CD14-positive monocyte (primary cell): ENCODE data around the gene ANKRD9. TPM values are rescaled to one million over a fixed set of nuclear protein-coding genes. Genes with fewer than 3 reads are reported as not detected.
A peak's percentile ranks its signal among the peaks of the same experiment; 100 is the strongest.

Source experiments
- DNase-seq, 3 donors: peaks; one replicate each; pipeline ENCODE4 v3.0.0-alpha.2; 2011 to 2022
- H2AFZ ChIP-seq: 2 replicates; pipeline ENCODE4 v1.6.0; 2012; ENCODE audit warnings: mild to moderate bottlenecking, low read depth, low read length, inconsistent platforms; ENCODE audit not compliant: insufficient read depth, poor library complexity, severe bottlenecking
- H3K27ac ChIP-seq, 2 donors: 1 replicate in 1 of 2; 2 replicates in 1 of 2; pipeline ENCODE4 v1.5.1; 2012 to 2013; ENCODE audit warnings: low read length in 2 of 2, control low read depth in 1 of 2, inconsistent platforms in 1 of 2, low read depth in 1 of 2, mild to moderate bottlenecking in 1 of 2
- H3K27me3 ChIP-seq, 2 donors: one replicate each; pipeline versions ENCODE4 v1.6.0 to v1.6.1; 2011 to 2013; ENCODE audit warnings: low read length in 2 of 2; ENCODE audit not compliant: control insufficient read depth in 2 of 2, insufficient read depth in 2 of 2
- H3K36me3 ChIP-seq, 2 donors: replicated peaks in 1 of 2; 1 replicate in 1 of 2; 2 replicates in 1 of 2; pipeline versions ENCODE4 v1.5.1 to v1.6.1; 2012 to 2013; ENCODE audit warnings: low read length in 2 of 2, control low read depth in 1 of 2, inconsistent platforms in 1 of 2, mild to moderate bottlenecking in 1 of 2; ENCODE audit not compliant: insufficient read depth in 2 of 2, control insufficient read depth in 1 of 2
- H3K4me1 ChIP-seq, 2 donors: 1 replicate in 1 of 2; 2 replicates in 1 of 2; pipeline versions ENCODE4 v1.5.1 to v1.6.1; 2012 to 2013; ENCODE audit warnings: low read length in 2 of 2, control low read depth in 1 of 2, inconsistent platforms in 1 of 2, mild to moderate bottlenecking in 1 of 2, moderate library complexity in 1 of 2; ENCODE audit not compliant: insufficient read depth in 2 of 2, control insufficient read depth in 1 of 2
- H3K4me2 ChIP-seq: replicated peaks from 2 replicates; pipeline ENCODE3; 2012; ENCODE audit warnings: low read length, moderate library complexity, mild to moderate bottlenecking; ENCODE audit not compliant: poor library complexity, severe bottlenecking; ENCODE audit errors: extremely low read depth
- H3K4me3 ChIP-seq, 3 experiments: fragments of 200-600 bp in 1 of 3; sonication (generic) in 1 of 3; replicated peaks in 1 of 3; 1 replicate in 2 of 3; 2 replicates in 1 of 3; pipeline ENCODE4 v1.5.1; 2011 to 2013; ENCODE audit warnings: low read length in 3 of 3, mild to moderate bottlenecking in 3 of 3, control low read depth in 2 of 3, low read depth in 2 of 3, inconsistent platforms in 1 of 3, moderate library complexity in 1 of 3
- H3K79me2 ChIP-seq: 2 replicates; pipeline ENCODE4 v1.6.0; 2012; ENCODE audit warnings: mild to moderate bottlenecking, control low read depth, inconsistent platforms, low read length, moderate library complexity; ENCODE audit not compliant: insufficient read depth
- H3K9ac ChIP-seq: 2 replicates; pipeline ENCODE4 v1.6.0; 2017; ENCODE audit warnings: low read length, mild to moderate bottlenecking; ENCODE audit not compliant: insufficient read depth, poor library complexity, severe bottlenecking
- H3K9me3 ChIP-seq, 2 donors: replicated peaks in 1 of 2; 1 replicate in 1 of 2; 2 replicates in 1 of 2; pipeline versions ENCODE4 v1.5.1 to v1.6.1; 2012 to 2013; ENCODE audit warnings: low read length in 2 of 2, control low read depth in 1 of 2; ENCODE audit not compliant: control insufficient read depth in 1 of 2, insufficient read depth in 1 of 2
- H4K20me1 ChIP-seq: 2 replicates; pipeline ENCODE4 v1.6.0; 2012; ENCODE audit warnings: mild to moderate bottlenecking, low read length, control low read depth, moderate library complexity; ENCODE audit not compliant: insufficient read depth
- H3K27ac Mint-ChIP-seq, 7 donors: one replicate each; pipeline ENCODE4 v1.8.0; 2020; ENCODE audit warnings: mild to moderate bottlenecking in 7 of 7, mixed read lengths in 7 of 7, moderate library complexity in 6 of 7, inconsistent platforms in 2 of 7
- H3K27me3 Mint-ChIP-seq, 3 donors: one replicate each; pipeline ENCODE4 v1.8.0; 2021 to 2022; ENCODE audit warnings: low read depth in 3 of 3, mild to moderate bottlenecking in 3 of 3, mixed read lengths in 3 of 3, moderate library complexity in 3 of 3, inconsistent platforms in 1 of 3
- H3K36me3 Mint-ChIP-seq, 2 donors: one replicate each; pipeline ENCODE4 v1.8.0; 2020; ENCODE audit warnings: mixed read lengths in 2 of 2, inconsistent platforms in 1 of 2, mild to moderate bottlenecking in 1 of 2
- H3K4me1 Mint-ChIP-seq: one replicate; pipeline ENCODE4 v1.8.0; 2020; ENCODE audit warnings: mild to moderate bottlenecking, mixed read lengths
- H3K4me3 Mint-ChIP-seq, 2 donors: one replicate each; pipeline ENCODE4 v1.8.0; 2020; ENCODE audit warnings: mild to moderate bottlenecking in 2 of 2, mixed read lengths in 2 of 2, moderate library complexity in 1 of 2
- H3K9me3 Mint-ChIP-seq, 7 donors: one replicate each; pipeline ENCODE4 v1.8.0; 2020 to 2022; ENCODE audit warnings: mixed read lengths in 7 of 7, mild to moderate bottlenecking in 6 of 7, moderate library complexity in 6 of 7, inconsistent platforms in 2 of 7
- WGBS: methylation state at CpG from one replicate; pipeline ENCODE4 v1.1.5; 2013; ENCODE audit warnings: missing lambda C conversion rate; ENCODE audit not compliant: insufficient coverage; 5-methylcytosine and 5-hydroxymethylcytosine counted together
- intact Hi-C, 2 donors: fragments of 100-400 bp; cut with micrococcal nuclease; formaldehyde crosslinking; loops; one replicate each; pipeline versions ENCODE4 v1.15.0 to v1.15.1; 2023
- polyA plus RNA-seq, 3 donors: library from polyadenylated mRNA; depleted of rRNA in 1 of 3; unstranded in 2 of 3; stranded (reverse) in 1 of 3; fragments of 300-500 nt in 2 of 3; fragments of >200 nt in 1 of 3; fragmentation: Illumina TruSeq in 2 of 3; gene quantifications; 1 replicate in 2 of 3; 2 replicates in 1 of 3; pipeline ENCODE4 v1.2.3, GENCODE V29; 2012 to 2021
- TF ChIP-seq, protein P1 (sequence below): fragments of 200-600 bp; IDR thresholded peaks from one replicate; pipeline ENCODE4 v1.8.0; 2022; ENCODE audit warnings: antibody characterized with exemption, mild to moderate bottlenecking

ANKRD9 gene
- polyA plus RNA-seq, 3 donors = 0.43 to 10.8 (median 0.83) TPM

GRCh38 chr14:102500158-102500662 is 9.4 kb downstream of the ANKRD9 start:
- Mint-ChIP-seq H3K4me1 (peaks cover 19% of the 10 kb centered on the region), H3K27me3 (peaks cover 0 to 2% (median 0%) of the 10 kb centered on the region in 3 donors), H3K36me3 (peaks cover 37 to 56% of the 10 kb centered on the region in 2 donors), H3K9me3 (peaks cover 0 to 2% (median 0%) of the 10 kb centered on the region in 7 donors), H3K4me3 (peak overlapping the region; percentile 27 to 64), H3K27ac (peak overlapping the region; percentile 85 to 95 (median 90))
- peaks cover 32 to 33% of the 10 kb centered on the region in 2 donors for H3K36me3 ChIP-seq
- no peak overlapping the region for H2AFZ ChIP-seq
- peak; percentile 38 to 70 (median 57) for DNase-seq
- H3K9ac ChIP-seq = peak overlapping the region; percentile 32
- H3K4me1 ChIP-seq = peaks cover 15 to 18% of the 10 kb centered on the region in 2 donors
- TF ChIP-seq, protein P1, sequence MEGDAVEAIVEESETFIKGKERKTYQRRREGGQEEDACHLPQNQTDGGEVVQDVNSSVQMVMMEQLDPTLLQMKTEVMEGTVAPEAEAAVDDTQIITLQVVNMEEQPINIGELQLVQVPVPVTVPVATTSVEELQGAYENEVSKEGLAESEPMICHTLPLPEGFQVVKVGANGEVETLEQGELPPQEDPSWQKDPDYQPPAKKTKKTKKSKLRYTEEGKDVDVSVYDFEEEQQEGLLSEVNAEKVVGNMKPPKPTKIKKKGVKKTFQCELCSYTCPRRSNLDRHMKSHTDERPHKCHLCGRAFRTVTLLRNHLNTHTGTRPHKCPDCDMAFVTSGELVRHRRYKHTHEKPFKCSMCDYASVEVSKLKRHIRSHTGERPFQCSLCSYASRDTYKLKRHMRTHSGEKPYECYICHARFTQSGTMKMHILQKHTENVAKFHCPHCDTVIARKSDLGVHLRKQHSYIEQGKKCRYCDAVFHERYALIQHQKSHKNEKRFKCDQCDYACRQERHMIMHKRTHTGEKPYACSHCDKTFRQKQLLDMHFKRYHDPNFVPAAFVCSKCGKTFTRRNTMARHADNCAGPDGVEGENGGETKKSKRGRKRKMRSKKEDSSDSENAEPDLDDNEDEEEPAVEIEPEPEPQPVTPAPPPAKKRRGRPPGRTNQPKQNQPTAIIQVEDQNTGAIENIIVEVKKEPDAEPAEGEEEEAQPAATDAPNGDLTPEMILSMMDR = no peak
- no peak overlapping the region for H3K4me3 ChIP-seq
- intact Hi-C loops = loop anchor here in 1 of 2 donors (10.0 kb wide), 1 partner anchor 135 kb away; the partner anchor contains the start of genes CINP and TECPR2
- no peaks in the 10 kb centered on the region for H3K79me2 ChIP-seq
- no peak overlapping the region for H3K4me2 ChIP-seq
- no peaks in the 10 kb centered on the region for H4K20me1 ChIP-seq
- H3K27ac ChIP-seq = peak overlapping the region; percentile 66 to 76
- H3K9me3 ChIP-seq = no peaks in the 10 kb centered on the region
- no peaks in the 10 kb centered on the region for H3K27me3 ChIP-seq
- WGBS = 57% methylated on average over 13 of the region's 14 CpGs

- H3K4me1 ChIP-seq = peaks cover 15 to 18% of the 10 kb centered on the region in 2 donors
- H3K4me3 ChIP-seq = no peak overlapping the region
- DNase-seq = no peak
- no peaks in the 10 kb centered on the region for H3K79me2 ChIP-seq
- peak overlapping the region; percentile 66 to 76 for H3K27ac ChIP-seq
- TF ChIP-seq, protein P1 = no peak
- H3K9me3 Mint-ChIP-seq = peaks cover 0 to 2% (median 0%) of the 10 kb centered on the region in 7 donors
- H3K36me3 Mint-ChIP-seq = peaks cover 37 to 60% of the 10 kb centered on the region in 2 donors
- peaks cover 0 to 2% (median 0%) of the 10 kb centered on the region in 3 donors for H3K27me3 Mint-ChIP-seq
- no peaks in the 10 kb centered on the region for H4K20me1 ChIP-seq
- H3K27ac Mint-ChIP-seq = peak overlapping the region; percentile 85 to 95 (median 90)
- intact Hi-C loops = loop anchor here in 1 of 2 donors (10.0 kb wide), 1 partner anchor 135 kb away; the partner anchor contains the start of genes CINP and TECPR2
- no peak overlapping the region for H3K4me2 ChIP-seq
- no peaks in the 10 kb centered on the region for H3K9me3 ChIP-seq
- 94% methylated on average over 15 of the region's 23 CpGs for WGBS
- H3K36me3 ChIP-seq = peaks cover 32 to 33% of the 10 kb centered on the region in 2 donors
- H2AFZ ChIP-seq = no peak overlapping the region
- H3K27me3 ChIP-seq = no peaks in the 10 kb centered on the region
- no peak overlapping the region for H3K4me3 Mint-ChIP-seq
- no peak overlapping the region for H3K9ac ChIP-seq
- peaks cover 19% of the 10 kb centered on the region for H3K4me1 Mint-ChIP-seq
Measured at GRCh38 chr14:102499401-102500157, 10.0 kb downstream of the ANKRD9 start.
